HG03520 (cell line): ENCODE measurements around the gene GALNT7.
A peak's percentile ranks its signal among the peaks of the same experiment; 100 is the strongest.

Experiments used
- ATAC-seq: cut with Tn5 transposase; IDR thresholded peaks from one replicate; pipeline ENCODE4 v1.9.1; 2021; ENCODE audit warnings: mild to moderate bottlenecking, moderate library complexity; ENCODE audit not compliant: unreplicated experiment

The GALNT7 gene

GRCh38 chr4:173231916-173232315 lies 63.3 kb downstream of the GALNT7 start:
- ATAC-seq, result no peak

GRCh38 chr4:173233857-173234256 lies 65.2 kb downstream of the GALNT7 start:
- ATAC-seq, result no peak

DNA sequence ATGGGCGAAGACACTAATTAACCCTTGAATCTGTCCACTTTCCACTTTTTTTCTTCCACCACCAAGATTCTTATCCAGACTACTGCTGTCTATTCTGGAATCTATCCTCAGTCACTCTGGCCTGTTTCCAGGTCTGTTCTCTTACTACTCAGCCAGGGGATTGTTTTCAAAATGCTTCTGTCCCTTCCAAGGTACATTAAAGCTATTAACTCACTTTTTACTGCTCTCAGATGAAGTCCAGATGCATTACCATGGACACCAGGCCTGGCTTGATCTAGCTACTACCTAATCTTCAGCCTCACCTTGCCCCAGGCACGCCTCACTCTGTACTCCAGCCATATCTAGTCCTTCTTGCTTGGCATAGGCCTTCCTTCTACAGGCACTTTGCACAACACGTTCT lies 66.4 kb downstream of the GALNT7 start:
- no peak for ATAC-seq

- ATAC-seq, result no peak
These were observed 67.7 kb downstream of the GALNT7 start for GRCh38 chr4:173236301-173236700.

GRCh38 chr4:173237152-173237551 lies 68.5 kb downstream of the GALNT7 start:
- ATAC-seq, result no peak

GRCh38 chr4:173237762-173238161 lies 69.2 kb downstream of the GALNT7 start:
- no peak for ATAC-seq

GRCh38 chr4:173240696-173241095 lies 72.1 kb downstream of the GALNT7 start:
- ATAC-seq, result no peak

GRCh38 chr4:173242466-173243250 lies 74.0 kb downstream of the GALNT7 start:
- no peak for ATAC-seq

- no peak for ATAC-seq
These were observed 74.7 kb downstream of the GALNT7 start for GRCh38 chr4:173243321-173243720.

- peak; percentile 67 for ATAC-seq
These were observed 75.5 kb downstream of the GALNT7 start for GRCh38 chr4:173243917-173244658.

DNA sequence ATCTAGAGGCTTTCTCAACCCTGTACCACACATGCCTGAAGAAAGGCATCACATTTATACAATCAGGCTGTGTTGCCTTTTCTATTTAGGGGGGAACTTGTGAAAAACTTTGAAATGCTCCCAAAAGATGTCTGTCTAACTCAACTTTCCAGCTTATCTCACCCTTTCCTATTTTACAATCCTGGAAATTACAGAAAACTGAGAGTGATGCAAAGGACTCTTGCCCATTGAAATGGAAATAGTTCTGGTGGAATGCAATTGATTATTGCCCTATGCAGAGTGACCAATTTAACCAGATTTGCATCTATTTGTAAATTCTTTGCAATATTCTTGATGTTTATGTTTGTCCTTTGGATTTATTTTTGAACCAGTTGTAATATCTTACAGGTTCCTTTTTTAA lies 77.3 kb downstream of the GALNT7 start:
- no peak for ATAC-seq

DNA sequence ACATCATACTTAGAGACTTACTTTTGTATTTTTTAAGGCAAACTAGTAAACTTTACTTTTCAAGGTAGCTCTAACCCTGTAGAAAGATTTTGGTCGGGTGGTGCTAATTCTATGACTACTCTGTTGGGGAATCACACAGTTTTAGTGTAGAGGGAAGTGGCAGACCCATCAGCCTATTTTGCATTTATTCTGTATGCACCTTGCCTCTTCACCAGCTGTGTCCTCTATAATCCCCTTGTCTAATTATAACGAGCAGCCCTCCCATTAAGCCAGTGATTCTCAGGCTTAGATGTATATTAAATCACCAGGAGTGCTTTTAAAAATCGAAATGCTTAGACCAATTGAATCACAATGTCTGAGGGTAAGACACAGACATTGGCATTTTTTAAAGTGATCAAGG lies 78.1 kb downstream of the GALNT7 start:
- ATAC-seq, result no peak

DNA sequence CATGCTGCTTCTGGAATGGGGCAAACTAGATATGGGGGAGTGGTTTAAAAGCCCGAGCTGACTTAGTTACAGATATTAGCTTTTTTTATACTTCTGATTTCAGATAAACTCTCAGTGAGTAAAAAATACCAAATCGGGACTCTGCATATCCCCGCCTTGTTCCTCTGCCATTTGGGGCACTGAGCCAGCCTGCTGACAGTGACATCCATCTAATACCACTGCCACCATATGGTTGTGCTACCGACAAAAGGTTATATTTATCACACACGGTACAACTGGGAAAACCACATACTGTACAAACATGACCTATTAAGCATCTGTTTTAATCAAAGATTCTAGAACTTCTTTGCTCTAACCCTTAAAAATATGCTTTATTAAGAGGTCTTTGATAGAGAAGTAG lies 78.7 kb downstream of the GALNT7 start:
- no peak for ATAC-seq

- no peak for ATAC-seq
These were observed 80.1 kb downstream of the GALNT7 start for GRCh38 chr4:173248690-173249089.

- ATAC-seq, result no peak
These were observed 83.7 kb downstream of the GALNT7 start for GRCh38 chr4:173252024-173252935.

GRCh38 chr4:173253561-173253960 lies 85.0 kb downstream of the GALNT7 start:
- ATAC-seq, result no peak

- no peak for ATAC-seq
These were observed 86.0 kb downstream of the GALNT7 start for GRCh38 chr4:173254646-173255045.

DNA sequence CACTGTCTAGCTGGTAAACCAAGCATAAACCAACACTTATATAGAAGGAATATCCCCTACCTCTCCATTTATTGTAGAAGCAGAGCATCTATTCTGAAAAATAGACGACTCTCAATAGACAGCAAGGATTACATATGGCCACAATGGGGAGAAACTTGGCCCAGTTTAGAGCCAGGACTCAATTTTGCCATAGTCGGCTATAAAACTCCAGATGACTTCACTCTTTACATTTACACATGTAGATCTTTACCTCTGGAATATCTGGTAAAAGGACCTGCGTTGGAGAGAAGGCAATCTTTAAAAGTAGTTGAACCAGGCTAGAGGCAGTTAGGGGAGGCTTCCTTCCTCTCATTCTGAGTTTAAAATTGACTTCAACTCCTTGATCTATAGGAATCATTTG lies 88.2 kb downstream of the GALNT7 start:
- ATAC-seq, result no peak

GRCh38 chr4:173257732-173258717 lies 89.4 kb downstream of the GALNT7 start:
- ATAC-seq, result peak; percentile 89

- no peak for ATAC-seq
These were observed 90.3 kb downstream of the GALNT7 start for GRCh38 chr4:173258866-173259265.
